HUES6 (cell line): ENCODE data around the gene RBBP8NL.
A peak's percentile ranks its signal among the peaks of the same experiment; 100 is the strongest.

Experiments
- H3K27ac ChIP-seq: 2 replicates; pipeline ENCODE4 v1.7.0; 2013; ENCODE audit warnings: low read depth, mild to moderate bottlenecking, low read length, inconsistent platforms
- H3K27me3 ChIP-seq: 2 replicates; pipeline ENCODE4 v1.6.1; 2013; ENCODE audit warnings: low read length; ENCODE audit not compliant: control insufficient read depth, insufficient read depth
- H3K36me3 ChIP-seq: 2 replicates; pipeline ENCODE4 v1.6.1; 2013; ENCODE audit warnings: low read length; ENCODE audit not compliant: control insufficient read depth, insufficient read depth
- H3K4me1 ChIP-seq: 2 replicates; pipeline ENCODE4 v1.6.1; 2013; ENCODE audit warnings: low read length; ENCODE audit not compliant: control insufficient read depth, insufficient read depth
- H3K4me3 ChIP-seq: 2 replicates; pipeline ENCODE4 v1.5.1; 2013; ENCODE audit warnings: low read depth, low read length
- H3K9ac ChIP-seq: one replicate; pipeline ENCODE4 v1.6.1; 2013; ENCODE audit warnings: mild to moderate bottlenecking, low read length
- H3K9me3 ChIP-seq: 2 replicates; pipeline ENCODE4 v1.6.1; 2013; ENCODE audit warnings: low read depth, low read length; ENCODE audit not compliant: control insufficient read depth, insufficient read depth

The RBBP8NL gene

GRCh38 chr20:62361799-62362589 is 65.3 kb downstream of the RBBP8NL start:
- Histone ChIP-seq H3K36me3 (peaks cover 21% of the 10 kb centered on the region), H3K27me3 (no peaks in the 10 kb centered on the region), H3K27ac (peak overlapping the region; percentile 96), H3K4me1 (peaks cover 79% of the 10 kb centered on the region), H3K9ac (peak overlapping the region; percentile 73), H3K4me3 (peak overlapping the region; percentile 23; the same call in 1 of the 2 replicates), H3K9me3 (no peaks in the 10 kb centered on the region)

- Histone ChIP-seq H3K9me3 (no peaks in the 10 kb centered on the region), H3K4me3 (peak overlapping the region; percentile 23; the same call in 1 of the 2 replicates), H3K27me3 (no peaks in the 10 kb centered on the region), H3K27ac (peak overlapping the region; percentile 96), H3K9ac (peak overlapping the region; percentile 73), H3K4me1 (peaks cover 88% of the 10 kb centered on the region), H3K36me3 (peaks cover 21% of the 10 kb centered on the region)
Observed at GRCh38 chr20:62360854-62361798, 66.2 kb downstream of the RBBP8NL start.
